Fibroblast of peridontal ligament (primary cell): ENCODE data around the gene PPP1R9A.

ENCODE experiments used
- DNase-seq: peaks from one replicate; pipeline ENCODE4 v3.0.0-alpha.2; 2010; ENCODE audit errors: extremely low read depth

PPP1R9A gene

DNA sequence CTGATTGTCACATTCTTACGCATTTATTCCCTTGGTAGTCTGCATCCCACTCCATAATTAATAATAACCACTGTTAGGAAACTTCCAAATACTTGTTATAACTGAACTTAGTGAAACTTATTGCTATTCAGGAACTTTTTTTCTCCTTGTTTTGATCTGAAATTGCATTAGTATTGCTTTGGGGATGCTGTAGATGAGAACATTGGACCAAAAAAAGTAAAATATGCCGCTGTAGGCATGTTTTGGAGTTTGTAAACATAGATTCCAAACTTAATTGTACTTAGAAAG is 1.7 kb downstream of the PPP1R9A start:
- DNase-seq, result no peak

DNA sequence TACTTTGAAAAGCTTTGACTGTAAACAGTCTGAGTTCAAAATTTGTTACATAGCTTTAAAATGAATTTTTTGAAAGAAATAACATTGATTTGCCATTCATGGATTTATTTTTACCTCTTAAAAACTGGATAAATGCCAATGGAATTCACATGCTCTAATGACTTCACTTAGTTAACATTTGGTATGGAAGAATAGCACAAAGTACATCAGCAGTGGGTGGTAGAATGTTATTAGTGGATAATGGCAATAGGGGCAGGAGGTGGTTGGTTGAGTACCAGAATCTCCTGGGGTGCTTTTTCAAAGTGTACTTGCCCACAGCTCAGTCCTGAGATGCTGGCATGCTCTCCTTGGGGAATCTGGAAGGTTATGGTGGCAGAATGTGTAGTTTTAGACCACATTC is 4.7 kb downstream of the PPP1R9A start:
- no peak for DNase-seq

DNA sequence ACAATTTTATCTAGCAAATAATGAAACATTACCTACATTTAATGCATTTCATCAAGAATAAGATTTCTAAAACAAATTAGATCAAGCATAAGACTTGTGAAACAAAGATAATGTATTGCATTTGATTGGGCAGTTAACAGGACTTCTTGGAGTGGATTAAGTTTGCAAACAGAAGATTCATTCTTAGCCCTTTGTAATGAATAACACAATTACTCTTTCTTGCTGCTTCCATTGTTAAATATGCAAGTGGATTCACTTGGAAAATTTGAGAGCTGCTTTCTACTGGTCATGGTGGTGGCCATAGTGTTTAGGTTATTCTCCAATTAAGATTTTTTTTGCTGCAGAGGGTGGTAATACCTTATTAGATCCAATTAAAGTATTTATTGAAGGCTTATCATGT is 6.0 kb downstream of the PPP1R9A start:
- DNase-seq, result no peak

DNA sequence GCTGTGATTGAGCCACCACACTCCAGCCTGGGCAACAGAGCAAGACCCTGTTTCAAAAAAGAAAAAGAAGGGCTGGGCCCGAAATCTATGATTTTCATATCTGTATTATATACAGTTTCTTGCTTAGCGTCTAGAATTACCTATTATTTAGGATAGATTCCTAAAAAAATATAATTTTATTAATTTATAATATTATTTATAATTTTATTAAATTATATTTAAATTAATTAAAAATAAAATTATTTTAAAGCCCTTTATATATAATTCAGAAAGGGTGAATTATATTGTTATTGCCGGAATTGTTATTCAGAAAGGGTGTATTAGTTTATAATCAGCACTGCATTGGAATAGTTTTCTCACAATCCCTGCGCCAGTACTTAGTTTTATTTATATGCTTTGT is 14.5 kb downstream of the PPP1R9A start:
- DNase-seq, result no peak

DNA sequence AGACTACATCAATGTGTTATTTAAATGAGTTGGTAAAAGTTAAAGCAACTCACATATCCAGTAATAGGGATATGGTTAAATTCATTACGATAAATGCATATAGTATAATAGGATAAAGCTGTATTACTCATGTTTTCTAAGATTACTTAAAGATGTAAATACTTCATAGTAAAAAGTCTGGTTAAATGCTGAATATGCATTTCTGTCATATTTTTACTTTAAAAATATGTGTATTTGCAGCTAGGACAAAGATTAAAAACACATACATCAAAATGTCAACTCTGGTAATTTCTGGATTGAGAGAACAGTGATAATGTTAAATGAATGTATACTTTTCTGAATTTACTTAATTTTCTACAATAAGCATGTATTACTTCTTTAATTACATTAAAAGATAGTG is 15.1 kb downstream of the PPP1R9A start:
- no peak for DNase-seq

DNA sequence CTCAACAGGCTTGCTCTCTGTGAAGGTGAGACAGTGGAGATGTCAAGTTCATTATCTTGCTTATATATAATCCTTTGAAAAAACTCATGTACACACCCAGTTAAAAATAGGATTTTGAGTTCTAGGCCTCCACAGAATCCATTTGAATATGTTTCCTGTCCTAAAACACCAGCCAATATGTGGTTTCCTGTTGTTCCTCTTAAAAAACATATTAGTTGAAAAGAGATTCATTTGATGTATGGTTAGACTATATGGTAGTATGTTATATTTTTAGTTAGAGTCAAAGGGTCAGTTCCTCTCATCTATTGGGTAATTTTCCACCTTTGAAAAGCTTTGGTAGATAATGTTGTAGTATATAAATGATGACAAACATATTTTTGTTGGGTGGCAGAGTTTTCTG is 16.0 kb downstream of the PPP1R9A start:
- no peak for DNase-seq

DNA sequence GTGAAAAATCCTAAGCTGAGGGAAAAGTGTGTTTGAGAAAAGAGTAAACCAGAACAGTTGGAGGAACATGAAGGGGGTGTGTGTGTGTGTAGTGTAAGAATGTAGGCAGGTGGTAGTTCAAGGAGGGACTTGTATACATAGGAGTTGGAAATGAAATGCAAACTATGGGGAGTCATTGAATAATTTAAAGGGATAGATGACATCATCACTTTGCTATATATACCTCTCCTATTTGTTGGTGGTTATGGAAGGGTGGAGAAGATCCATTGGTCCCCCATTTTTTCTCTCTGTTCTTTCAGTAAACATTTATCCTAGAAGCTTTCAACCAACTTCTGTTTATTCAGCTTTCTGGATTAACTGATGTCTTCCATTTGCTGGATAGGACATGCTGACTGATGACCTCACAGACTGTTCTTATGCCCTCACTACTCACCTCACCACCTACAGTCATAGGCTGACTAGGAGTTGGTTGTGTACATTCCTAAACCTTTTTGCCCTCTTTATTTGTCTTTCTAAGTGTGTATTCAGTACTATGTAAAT is 20.8 kb downstream of the PPP1R9A start:
- DNase-seq, result no peak

DNA sequence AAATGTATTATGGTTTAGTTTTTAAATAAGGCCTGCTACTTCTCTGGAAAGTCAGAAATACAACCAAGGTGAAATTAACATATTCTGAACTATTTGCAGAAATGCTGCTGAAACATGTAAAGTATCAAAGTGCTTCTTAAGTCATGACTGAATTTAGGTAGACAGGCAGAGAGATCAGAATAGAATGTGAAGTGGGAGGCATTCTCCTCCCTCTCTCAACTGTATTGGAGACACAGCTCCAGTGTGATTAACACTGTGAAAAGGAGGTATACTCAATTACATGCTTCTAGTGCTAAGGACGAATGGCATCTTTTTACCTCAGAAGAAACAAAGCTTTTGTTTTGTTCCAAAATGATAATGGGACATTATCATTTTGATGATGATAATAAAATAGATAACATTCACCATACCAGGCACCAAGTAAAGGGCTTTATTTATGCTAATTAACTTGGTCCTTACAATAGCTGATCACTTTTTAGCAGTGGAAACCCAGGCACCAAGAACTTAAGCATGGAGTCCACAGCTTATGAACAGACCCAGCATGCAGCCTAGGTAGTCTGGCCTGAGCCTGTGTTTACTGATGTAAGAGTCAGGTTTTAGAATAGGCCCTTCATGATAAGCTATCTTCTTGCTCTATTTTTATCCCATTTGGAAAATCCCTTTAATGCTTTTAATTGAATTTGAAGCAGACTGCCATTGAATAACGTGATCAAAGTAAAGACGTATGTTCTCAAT is 26.0 kb downstream of the PPP1R9A start:
- no peak for DNase-seq

DNA sequence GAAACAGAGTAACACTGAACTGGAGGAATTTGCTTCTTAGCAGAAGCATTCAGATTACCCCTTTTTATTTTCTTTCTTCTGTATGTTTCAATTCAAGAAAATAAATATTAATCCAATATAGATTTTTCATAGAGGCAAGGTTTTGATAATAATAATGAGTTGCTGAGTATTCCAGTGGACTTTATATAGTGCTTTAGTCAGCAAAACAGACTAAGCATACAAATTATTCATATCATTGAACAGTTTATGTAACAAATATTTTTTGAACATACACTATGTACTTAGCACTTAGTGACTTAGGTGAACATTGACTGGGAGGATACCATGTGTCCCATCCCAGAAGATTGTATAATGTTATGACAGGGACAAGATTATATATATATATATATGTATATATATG is 32.0 kb downstream of the PPP1R9A start:
- no peak for DNase-seq

DNA sequence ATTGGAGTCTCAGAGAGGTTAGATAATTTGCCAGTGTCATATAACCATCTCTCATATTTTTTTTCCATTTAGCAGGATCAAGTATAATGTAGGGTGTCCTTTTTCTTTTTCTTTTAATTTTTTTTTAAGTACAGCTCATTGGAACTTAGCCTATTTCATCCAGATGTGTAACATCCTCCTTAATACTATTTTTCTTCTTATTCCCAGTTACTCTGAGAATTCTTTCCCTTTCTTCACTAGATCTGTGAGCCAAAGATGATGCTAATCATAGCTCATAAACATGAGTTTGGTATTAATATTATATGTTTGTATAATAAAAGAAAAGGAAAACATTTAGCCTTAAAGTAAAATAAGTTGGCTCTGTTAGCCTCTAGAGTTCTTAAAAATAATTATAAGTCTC is 32.8 kb downstream of the PPP1R9A start:
- no peak for DNase-seq

DNA sequence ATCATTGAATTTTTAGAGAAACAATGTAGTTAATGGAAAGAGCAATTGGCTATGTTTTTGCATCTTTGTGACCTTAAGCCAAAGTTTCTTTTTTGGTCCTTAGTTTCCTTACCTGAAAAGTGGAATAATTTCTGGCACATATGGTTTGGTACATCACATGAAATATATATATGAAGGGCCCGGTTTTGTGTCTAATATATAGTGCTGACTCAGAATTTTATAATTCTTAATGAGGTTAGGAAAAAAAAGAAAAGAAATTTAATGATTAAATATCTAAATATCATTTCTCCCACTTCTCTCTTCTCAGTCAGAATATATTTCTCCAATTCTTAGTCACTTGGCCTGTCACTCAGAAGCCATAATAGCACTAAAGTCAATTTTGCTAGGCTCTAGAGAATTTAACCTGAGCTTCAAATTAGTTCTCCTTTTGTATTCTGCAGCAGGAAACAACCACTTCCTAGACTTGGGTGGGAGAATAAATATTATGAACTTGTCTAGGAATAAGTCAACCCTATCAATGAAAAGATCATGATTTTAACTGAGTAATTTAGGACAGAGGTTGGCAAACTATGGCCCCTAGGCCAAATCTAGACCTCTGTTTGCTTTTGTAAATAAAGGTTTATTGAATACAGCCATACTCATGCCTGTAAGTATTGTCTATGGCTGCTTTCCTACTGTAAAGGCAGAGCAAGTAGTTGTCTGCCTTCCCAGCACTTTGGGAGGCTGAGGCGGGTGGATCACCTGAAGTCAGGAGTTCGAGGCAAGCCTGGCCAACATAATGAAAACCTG is 34.6 kb downstream of the PPP1R9A start:
- DNase-seq, result no peak

DNA sequence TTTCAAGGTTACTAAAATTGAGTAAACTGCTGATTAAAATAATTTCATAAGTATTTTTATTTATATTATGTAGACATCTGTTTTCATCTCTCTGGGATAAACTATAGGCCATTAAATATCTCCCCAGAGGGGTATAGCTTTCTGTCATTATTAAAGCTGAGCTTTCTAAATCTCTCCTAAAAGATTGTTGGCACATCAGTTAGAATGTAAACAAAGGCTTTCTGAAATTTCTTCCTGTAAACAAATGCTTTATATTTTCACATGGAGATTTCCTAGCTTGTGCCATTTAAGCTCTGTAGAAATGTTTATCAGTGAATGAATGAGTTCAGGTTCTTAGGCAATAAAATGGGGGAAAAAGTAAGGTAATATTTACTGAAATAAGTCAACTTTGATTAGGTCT is 35.7 kb downstream of the PPP1R9A start:
- peak; percentile 2 for DNase-seq

DNA sequence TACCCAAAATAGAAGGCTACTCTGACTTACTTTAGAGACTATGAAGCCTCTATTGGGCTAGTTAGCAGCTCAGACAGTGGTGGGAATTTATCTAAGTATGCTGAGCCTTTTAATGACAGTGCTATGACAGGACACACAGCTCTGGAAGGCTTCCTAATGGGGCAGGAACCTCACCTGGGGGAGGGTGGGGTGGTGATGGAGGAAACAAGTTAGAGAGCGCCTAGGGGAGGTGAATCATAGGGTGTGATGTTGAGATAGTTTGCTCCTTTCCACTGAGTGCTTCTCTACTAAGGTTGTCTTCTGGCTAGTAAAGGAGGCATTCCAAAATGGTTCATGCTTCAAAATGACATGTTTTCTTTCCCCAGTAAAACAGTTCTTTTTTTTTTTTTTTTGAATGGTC is 42.1 kb downstream of the PPP1R9A start:
- no peak for DNase-seq

DNA sequence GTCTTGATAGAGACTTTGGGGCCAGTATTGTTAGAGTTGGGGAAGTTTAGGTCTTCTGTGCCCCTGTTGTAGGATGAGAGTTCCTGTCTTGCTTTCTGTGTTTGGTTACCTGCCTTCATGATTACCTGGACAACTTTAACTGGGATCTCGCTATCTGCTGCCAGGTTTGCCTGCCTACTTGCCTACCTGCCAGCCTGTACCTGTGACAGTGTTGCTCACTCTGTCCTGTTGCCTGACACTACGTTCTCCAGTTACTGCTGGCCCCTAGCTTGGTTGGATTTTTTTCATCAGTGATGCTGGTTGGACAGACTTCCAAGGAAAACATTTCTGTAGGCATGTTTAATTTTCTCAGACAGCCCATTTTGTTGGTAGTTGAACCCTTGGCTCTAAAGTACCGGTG is 48.4 kb downstream of the PPP1R9A start:
- no peak for DNase-seq

DNA sequence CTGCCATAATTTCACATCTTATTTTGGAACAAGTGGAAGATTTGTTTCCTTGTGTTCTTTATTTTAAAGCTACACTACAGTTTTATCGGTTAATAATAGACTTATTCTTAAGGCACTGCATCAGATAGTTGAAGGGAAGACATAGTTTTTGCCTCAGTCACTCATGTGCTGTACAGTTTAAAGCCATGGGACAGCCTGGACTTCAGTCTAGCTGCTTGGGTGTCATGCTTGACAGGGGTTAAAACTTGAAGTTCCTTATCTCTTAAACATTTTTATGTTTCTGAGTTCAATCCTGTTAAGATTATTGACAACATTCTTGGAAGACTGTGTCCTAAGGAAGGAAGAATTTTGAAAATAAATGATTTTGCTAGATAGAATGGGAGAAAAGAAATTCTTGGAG is 49.7 kb downstream of the PPP1R9A start:
- no peak for DNase-seq

DNA sequence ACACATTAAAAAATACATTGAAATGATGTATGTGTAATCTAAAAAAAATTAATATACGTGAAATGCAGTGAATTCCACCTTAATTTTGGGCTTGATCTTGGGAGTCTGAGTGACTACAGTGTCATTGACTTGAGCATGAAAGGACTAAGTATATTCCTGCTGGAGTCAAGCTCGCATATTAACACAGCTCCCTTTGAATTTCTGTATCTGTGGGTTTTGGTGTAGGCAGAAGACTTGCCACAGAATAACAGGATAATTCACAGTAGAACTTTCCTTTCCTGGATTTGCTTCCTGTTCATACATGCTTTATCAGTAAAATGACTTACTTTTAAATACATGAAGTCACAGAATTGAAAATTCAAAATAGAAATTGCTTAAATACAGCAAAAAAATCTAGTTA is 55.3 kb downstream of the PPP1R9A start:
- DNase-seq, result no peak

DNA sequence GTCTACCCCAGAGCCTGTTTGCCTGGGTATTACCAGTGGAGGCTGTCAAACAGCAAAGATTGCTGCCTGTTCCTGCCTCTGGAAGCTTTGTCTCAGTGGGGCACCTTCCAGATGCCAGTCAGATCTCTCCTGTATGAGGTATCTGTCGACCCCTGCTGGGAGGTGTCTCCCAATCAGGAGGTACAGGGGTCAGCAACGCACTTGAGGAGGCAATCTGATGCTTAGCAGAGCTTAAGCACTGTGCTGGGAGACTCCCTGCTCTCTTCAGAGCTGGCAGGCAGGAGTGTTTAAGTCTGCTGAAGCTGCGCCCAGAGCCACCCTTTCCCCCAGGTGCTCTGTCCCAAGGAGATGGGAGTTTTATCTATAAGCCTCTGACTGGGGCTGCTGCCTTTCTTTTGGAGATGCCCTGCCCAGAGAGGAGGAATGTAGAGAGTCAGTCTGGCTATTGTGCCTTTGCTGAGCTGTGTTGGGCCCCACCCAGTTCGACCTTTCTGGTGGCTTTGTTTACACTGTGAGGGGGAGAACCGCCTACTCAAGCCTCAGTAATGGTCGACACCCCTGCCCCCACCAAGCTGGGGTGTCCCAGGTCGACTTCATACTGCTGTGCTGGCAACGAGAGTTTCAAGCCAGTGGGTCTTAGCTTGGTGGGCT is 62.2 kb downstream of the PPP1R9A start:
- no peak for DNase-seq

DNA sequence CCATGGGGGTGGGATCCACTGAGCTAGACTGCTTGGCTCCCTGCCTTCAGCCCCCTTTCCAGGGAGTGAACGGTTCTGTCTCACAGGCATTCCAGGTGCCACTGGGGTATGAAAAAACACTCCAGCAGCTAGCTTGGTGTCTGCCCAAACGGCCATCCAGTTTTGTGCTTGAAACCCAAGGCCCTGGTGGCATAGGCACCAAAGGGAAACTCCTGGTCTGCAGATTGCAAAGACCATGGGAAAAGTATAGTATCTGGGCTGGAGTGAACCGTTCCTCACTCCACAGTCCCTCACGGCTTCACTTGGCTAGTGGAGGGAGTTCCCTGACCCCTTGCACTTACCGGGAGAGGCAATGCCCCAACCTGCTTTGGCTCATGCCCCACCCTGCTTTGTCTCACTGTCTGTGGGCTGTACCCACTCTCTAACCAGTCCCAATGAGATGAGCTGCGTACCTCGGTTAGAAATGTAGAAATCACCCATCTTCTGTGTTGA is 62.7 kb downstream of the PPP1R9A start:
- DNase-seq, result no peak

DNA sequence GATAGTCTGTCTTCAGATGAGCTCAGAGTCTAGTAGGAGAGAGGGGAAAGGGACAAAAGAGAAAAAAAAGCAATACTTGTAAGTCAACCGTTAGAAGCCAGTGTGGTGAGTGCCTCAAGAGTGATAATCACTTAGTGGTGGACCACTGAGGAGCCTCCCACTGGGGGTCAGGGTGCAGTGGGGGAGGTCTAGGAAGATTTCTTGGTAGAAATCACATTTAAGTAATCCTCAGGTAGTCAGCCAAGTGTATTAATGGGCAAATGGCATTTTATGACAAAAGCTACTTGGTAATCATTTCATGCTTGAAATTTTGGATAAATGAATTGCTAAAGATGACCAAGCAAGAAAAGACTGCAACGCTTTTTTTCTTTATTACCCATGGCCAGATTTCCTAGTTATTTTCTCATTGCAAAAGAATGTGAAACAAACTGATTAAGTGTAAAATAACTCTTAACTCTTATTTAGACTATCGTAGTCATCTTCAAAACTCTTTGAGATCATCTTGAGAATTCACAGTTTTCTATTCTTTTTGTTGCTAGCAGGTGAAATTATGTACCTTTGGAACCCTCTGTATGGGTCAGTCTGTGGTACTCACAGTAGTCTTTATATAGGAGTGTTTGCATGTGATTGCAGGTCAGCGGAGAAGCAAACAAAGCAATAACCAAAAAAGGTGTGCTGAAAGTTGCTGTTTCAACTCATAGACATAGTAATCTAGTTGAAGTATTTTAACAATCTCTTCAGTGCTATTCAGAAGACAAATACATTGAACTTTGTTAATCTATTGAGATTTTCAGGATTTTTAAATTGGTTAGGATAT is 63.9 kb downstream of the PPP1R9A start:
- no peak for DNase-seq

DNA sequence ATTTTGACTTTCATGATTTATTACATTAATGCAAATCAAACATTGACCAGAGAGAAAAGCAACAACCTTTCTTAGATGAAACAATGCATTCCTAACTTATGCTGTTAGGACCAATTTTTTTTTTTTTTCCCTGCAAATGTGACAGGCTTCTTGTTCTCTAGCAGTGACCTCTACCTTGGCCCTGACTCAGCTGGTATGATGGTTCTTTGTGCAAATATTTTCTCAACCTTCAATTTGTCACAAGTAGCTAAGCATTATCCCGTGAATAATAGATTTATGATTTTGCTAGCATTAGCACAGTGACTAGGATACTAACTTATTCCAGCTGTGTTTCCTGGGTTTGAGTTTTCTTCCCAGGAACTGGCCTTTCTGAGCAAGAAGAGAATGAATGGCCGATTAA is 64.9 kb downstream of the PPP1R9A start:
- DNase-seq, result no peak

DNA sequence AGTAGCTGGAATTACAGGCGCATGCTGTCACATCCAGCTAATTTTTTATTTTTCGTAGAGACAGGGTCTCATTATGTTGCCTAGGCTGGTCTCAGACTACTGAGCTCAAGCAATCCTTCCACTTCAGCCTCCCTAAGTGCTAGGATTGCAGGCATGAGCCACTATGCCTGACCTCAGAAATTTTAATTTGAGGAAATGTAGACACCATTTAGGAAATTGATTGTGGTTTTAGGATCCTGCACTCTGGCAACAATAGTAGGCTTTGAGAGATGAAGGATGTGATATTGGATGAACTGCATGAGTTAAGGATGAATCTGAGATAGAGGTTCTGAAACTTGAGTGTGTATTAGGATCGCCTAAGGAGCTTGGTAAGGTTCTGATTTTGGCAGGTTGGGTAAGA is 66.5 kb downstream of the PPP1R9A start:
- DNase-seq, result no peak

DNA sequence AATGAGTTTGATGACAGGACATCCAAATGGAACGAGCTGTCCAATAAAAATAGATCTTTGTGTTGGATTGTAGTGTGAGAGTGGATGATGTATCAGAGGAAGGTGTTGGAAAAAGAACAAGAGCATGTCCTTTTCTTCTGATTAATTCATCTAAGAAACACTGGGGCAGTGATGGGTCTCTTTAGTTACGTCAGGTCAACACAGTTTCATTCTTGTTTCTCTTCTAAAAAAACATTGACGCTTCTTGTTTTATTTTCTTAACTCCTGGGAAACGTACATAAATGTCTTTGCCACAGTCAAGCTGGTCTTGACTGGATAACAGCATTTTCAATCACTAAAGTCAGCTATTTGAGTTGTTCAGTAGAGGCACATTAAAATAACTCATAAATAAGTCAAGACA is 67.0 kb downstream of the PPP1R9A start:
- no peak for DNase-seq
